ENCODE results near the gene ZNF428.

- TF ChIP-seq, protein P1, sequence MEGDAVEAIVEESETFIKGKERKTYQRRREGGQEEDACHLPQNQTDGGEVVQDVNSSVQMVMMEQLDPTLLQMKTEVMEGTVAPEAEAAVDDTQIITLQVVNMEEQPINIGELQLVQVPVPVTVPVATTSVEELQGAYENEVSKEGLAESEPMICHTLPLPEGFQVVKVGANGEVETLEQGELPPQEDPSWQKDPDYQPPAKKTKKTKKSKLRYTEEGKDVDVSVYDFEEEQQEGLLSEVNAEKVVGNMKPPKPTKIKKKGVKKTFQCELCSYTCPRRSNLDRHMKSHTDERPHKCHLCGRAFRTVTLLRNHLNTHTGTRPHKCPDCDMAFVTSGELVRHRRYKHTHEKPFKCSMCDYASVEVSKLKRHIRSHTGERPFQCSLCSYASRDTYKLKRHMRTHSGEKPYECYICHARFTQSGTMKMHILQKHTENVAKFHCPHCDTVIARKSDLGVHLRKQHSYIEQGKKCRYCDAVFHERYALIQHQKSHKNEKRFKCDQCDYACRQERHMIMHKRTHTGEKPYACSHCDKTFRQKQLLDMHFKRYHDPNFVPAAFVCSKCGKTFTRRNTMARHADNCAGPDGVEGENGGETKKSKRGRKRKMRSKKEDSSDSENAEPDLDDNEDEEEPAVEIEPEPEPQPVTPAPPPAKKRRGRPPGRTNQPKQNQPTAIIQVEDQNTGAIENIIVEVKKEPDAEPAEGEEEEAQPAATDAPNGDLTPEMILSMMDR (IDR thresholded peaks at IDR 0.05) = no peak
- no peak for TF ChIP-seq POLR2A (IDR thresholded peaks at IDR 0.05)
Observed at GRCh38 chr19:43622070-43622469, 2.6 kb upstream of the ZNF428 start.

Measured in heart left ventricle (tissue), 13 donors.